H1 (cell line): Measurements from ENCODE around the gene PBLD.

Experiments used
- ATF2 ChIP-seq: IDR thresholded peaks from 2 replicates; pipeline ENCODE4 v1.6.1; 2012; ENCODE audit warnings: low read length, inconsistent platforms
- GABPA ChIP-seq: IDR thresholded peaks from 2 replicates; pipeline ENCODE4 v1.6.1; 2011; ENCODE audit warnings: mild to moderate bottlenecking, low read length, moderate library complexity, borderline replicate concordance; ENCODE audit not compliant: insufficient read depth
- RFX5 ChIP-seq: IDR thresholded peaks from 2 replicates; pipeline ENCODE4 v1.6.1; 2011; ENCODE audit warnings: low read depth, low read length, improper control_type of control experiment, borderline replicate concordance
- RXRA ChIP-seq: IDR thresholded peaks from 2 replicates; pipeline ENCODE4 v1.6.1; 2011; ENCODE audit warnings: low read depth, mild to moderate bottlenecking, low read length, moderate library complexity; ENCODE audit not compliant: insufficient read depth
- SP4 ChIP-seq: IDR thresholded peaks from 2 replicates; pipeline ENCODE4 v1.6.1; 2012; ENCODE audit warnings: low read length, inconsistent platforms
- SRF ChIP-seq: IDR thresholded peaks from 2 replicates; pipeline ENCODE4 v1.6.1; 2011; ENCODE audit warnings: mild to moderate bottlenecking, low read depth, low read length, moderate library complexity
- TF ChIP-seq, protein P1 (sequence below), 3 experiments: IDR thresholded peaks; 1 replicate in 2 of 3; 2 replicates in 1 of 3; pipeline versions ENCODE4 v1.5.1 to v1.6.1; 2011; ENCODE audit warnings: low read length in 3 of 3, mild to moderate bottlenecking in 3 of 3, inconsistent platforms in 2 of 3, low read depth in 1 of 3, moderate library complexity in 1 of 3; ENCODE audit not compliant: insufficient read depth in 1 of 3; ENCODE audit errors: control extremely low read depth in 1 of 3
- TF ChIP-seq, protein P2 (sequence below): IDR thresholded peaks from 2 replicates; pipeline ENCODE4 v1.6.1; 2012; ENCODE audit warnings: inconsistent platforms

GRCh38 chr10:68301301-68301700 is 31.4 kb downstream of the PBLD start:
- TF ChIP-seq RXRA: no peak
- TF ChIP-seq, protein P1, sequence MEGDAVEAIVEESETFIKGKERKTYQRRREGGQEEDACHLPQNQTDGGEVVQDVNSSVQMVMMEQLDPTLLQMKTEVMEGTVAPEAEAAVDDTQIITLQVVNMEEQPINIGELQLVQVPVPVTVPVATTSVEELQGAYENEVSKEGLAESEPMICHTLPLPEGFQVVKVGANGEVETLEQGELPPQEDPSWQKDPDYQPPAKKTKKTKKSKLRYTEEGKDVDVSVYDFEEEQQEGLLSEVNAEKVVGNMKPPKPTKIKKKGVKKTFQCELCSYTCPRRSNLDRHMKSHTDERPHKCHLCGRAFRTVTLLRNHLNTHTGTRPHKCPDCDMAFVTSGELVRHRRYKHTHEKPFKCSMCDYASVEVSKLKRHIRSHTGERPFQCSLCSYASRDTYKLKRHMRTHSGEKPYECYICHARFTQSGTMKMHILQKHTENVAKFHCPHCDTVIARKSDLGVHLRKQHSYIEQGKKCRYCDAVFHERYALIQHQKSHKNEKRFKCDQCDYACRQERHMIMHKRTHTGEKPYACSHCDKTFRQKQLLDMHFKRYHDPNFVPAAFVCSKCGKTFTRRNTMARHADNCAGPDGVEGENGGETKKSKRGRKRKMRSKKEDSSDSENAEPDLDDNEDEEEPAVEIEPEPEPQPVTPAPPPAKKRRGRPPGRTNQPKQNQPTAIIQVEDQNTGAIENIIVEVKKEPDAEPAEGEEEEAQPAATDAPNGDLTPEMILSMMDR (IDR thresholded peaks at IDR 0.05; ENCODE audit: control extremely low read depth in 1 of 3, insufficient read depth in 1 of 3, low read depth in 1 of 3, low read length in 3 of 3): no peak
- TF ChIP-seq, protein P2, sequence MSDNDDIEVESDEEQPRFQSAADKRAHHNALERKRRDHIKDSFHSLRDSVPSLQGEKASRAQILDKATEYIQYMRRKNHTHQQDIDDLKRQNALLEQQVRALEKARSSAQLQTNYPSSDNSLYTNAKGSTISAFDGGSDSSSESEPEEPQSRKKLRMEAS: no peak
- TF ChIP-seq ATF2: no peak
- no peak for TF ChIP-seq SRF
- no peak for TF ChIP-seq SP4
- TF ChIP-seq GABPA: no peak
- TF ChIP-seq RFX5: no peak
